Sigmoid colon (tissue), 7 donors: ENCODE measurements around the gene ATG13. TPM values are rescaled to one million over a fixed set of nuclear protein-coding genes. Genes with fewer than 3 reads are reported as not detected.

ENCODE experiments used
- DNase-seq: peaks from one replicate; pipeline ENCODE4 v3.0.0-alpha.2; 2019
- H3K27ac ChIP-seq, 4 donors: fragments of 200-600 bp; sonication (generic); one replicate each; pipeline ENCODE4 v1.5.1; 2016 to 2019; ENCODE audit warnings: mild to moderate bottlenecking in 1 of 4
- H3K27me3 ChIP-seq, 3 donors: fragments of 200-600 bp; sonication (generic); one replicate each; pipeline ENCODE4 v1.5.1; 2019; ENCODE audit warnings: mild to moderate bottlenecking in 1 of 3
- H3K36me3 ChIP-seq, 4 donors: fragments of 200-600 bp; sonication (generic); one replicate each; pipeline ENCODE4 v1.5.1; 2016 to 2019
- H3K4me1 ChIP-seq, 4 donors: fragments of 200-600 bp; sonication (generic); one replicate each; pipeline ENCODE4 v1.5.1; 2017 to 2019
- H3K4me3 ChIP-seq, 4 donors: fragments of 200-600 bp; sonication (generic); one replicate each; pipeline ENCODE4 v1.5.1; 2017 to 2019; ENCODE audit warnings: mild to moderate bottlenecking in 2 of 4, moderate library complexity in 1 of 4
- H3K9me3 ChIP-seq, 4 donors: fragments of 200-600 bp in 3 of 4; sonication (generic) in 3 of 4; one replicate each; pipeline versions ENCODE4 v1.5.1 to v1.6.1; 2013 to 2019
- EP300 ChIP-seq, 4 donors: sonication (generic); formaldehyde crosslinking; IDR thresholded peaks; one replicate each; pipeline ENCODE4 v1.6.1; 2017; ENCODE audit warnings: antibody characterized with exemption in 4 of 4
- POLR2A ChIP-seq, 2 donors: fragments of 450-650 bp; IDR thresholded peaks; one replicate each; pipeline ENCODE4 v1.6.1; 2016; ENCODE audit warnings: antibody characterized with exemption in 2 of 2, mild to moderate bottlenecking in 2 of 2, moderate library complexity in 2 of 2
- POLR2AphosphoS5 ChIP-seq, 4 donors: sonication (generic); formaldehyde crosslinking; IDR thresholded peaks; one replicate each; pipeline ENCODE4 v1.6.1; 2017; ENCODE audit warnings: antibody characterized with exemption in 4 of 4
- WGBS, 2 donors: extraction: QIAGEN DNeasy Blood & Tissue Kit; methylation state at CpG; one replicate each; pipeline ENCODE4 v1.1.7; 2013; 5-methylcytosine and 5-hydroxymethylcytosine counted together
- intact Hi-C: fragments of 100-400 bp; cut with DNase I; formaldehyde crosslinking; loops from one replicate; pipeline ENCODE4 v1.15.1; 2023
- polyA plus RNA-seq, 3 donors: library from polyadenylated mRNA; stranded (reverse); fragments of 200-250 nt; gene quantifications; one replicate each; pipeline ENCODE4 v1.2.3, GENCODE V29; 2013
- total RNA-seq, 4 donors: library from RNA; depleted of rRNA; stranded (reverse); fragments of >200 nt; gene quantifications; one replicate each; pipeline ENCODE4 v1.1.0, GENCODE V29; 2016
- TF ChIP-seq, protein P1 (sequence below), 4 experiments: fragments of 450-650 bp in 3 of 4; fragments of 200-600 bp in 1 of 4; IDR thresholded peaks; one replicate each; pipeline ENCODE4 v1.5.1; 2016 to 2019; ENCODE audit warnings: antibody characterized with exemption in 4 of 4, mild to moderate bottlenecking in 3 of 4, moderate library complexity in 2 of 4
- donor health status: healthy with polysubstance abuse.
- donor health status: Bipolar disorder and iron deficiency.
- donor health status: healthy.

ATG13 gene
- total and polyA plus RNA-seq, 7 donors, result 27.6 to 96.4 (median 48.5) TPM

DNA sequence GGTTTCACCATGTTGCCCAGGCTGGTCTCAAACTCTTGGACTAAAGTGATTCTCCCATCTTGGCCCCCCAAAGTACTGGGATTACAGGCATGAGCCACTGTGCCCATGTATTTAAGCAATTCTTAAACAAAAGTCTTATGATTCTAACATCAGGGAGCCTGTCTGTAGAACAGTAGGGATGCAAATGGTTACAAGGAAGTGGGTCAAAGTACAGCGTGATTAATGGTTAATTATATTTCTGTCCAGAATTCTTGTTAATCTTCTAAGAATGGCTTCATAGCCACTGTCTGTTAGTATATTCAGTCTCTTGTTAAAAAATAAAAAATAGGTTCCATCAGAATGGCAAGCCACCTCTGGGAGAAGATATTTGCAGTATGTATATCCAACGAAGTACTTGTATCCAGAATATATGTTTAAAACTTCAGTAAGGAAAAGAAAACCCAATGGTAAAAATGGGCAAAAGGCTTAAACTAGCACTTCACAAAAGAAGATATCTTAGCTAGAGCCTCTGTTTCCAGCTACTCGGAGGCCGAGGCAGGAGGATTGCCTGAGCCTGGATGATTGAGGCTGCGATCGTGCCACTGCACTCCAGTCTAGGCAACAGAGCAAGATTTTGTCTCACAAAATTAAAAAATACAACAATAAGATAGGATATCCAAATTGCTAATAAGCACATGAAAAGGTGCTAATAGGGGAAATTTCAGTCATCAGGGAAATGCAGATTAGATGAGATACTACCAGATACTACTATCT, 22.9 kb downstream of the ATG13 start:
- H3K27me3 ChIP-seq, result no peaks in the 10 kb centered on the region
- 87 to 93% methylated on average over 6 of the region's 6 CpGs for WGBS, 2 donors
- TF ChIP-seq POLR2A (IDR thresholded peaks at IDR 0.05), result no peak
- no peak for TF ChIP-seq EP300 (IDR thresholded peaks at IDR 0.05)
- TF ChIP-seq, protein P1, sequence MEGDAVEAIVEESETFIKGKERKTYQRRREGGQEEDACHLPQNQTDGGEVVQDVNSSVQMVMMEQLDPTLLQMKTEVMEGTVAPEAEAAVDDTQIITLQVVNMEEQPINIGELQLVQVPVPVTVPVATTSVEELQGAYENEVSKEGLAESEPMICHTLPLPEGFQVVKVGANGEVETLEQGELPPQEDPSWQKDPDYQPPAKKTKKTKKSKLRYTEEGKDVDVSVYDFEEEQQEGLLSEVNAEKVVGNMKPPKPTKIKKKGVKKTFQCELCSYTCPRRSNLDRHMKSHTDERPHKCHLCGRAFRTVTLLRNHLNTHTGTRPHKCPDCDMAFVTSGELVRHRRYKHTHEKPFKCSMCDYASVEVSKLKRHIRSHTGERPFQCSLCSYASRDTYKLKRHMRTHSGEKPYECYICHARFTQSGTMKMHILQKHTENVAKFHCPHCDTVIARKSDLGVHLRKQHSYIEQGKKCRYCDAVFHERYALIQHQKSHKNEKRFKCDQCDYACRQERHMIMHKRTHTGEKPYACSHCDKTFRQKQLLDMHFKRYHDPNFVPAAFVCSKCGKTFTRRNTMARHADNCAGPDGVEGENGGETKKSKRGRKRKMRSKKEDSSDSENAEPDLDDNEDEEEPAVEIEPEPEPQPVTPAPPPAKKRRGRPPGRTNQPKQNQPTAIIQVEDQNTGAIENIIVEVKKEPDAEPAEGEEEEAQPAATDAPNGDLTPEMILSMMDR (IDR thresholded peaks at IDR 0.05), result no peak
- no peak for TF ChIP-seq POLR2AphosphoS5 (IDR thresholded peaks at IDR 0.05)
- H3K27ac ChIP-seq, result no peak overlapping the region
- no peak overlapping the region for H3K4me3 ChIP-seq
- intact Hi-C loops, result no loop called here
- peaks cover 0 to 19% (median 0%) of the 10 kb centered on the region in 4 donors for H3K36me3 ChIP-seq
- no peak for DNase-seq
- H3K4me1 ChIP-seq, result no peaks in the 10 kb centered on the region
- no peaks in the 10 kb centered on the region for H3K9me3 ChIP-seq

DNA sequence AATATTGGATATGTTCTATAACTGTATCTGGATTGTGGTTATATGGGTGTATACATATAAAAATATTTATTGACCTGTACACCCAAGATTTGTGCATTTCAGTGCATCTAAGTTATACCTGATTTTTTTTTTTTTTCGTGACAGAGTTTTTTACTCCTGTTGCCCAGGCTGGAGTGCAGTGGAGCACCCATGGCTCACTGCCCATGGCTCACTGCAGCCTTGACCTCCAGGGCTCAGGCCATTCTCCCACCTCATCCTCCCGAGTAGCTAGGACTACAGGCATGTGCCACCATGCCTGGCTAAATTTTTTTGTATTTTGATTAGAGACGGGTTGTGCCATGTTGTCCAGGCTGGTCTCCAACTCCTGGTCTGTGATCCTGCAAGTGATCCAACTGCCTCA, 24.3 kb downstream of the ATG13 start:
- DNase-seq, result no peak
- no peak overlapping the region for H3K27ac ChIP-seq
- H3K36me3 ChIP-seq, result peaks cover 0 to 34% (median 11%) of the 10 kb centered on the region in 4 donors
- intact Hi-C loops, result no loop called here
- H3K9me3 ChIP-seq, result no peaks in the 10 kb centered on the region
- 92% methylated on average over 3 of the region's 3 CpGs for WGBS, 2 donors
- H3K4me1 ChIP-seq, result no peaks in the 10 kb centered on the region
- H3K4me3 ChIP-seq, result no peak overlapping the region
- no peaks in the 10 kb centered on the region for H3K27me3 ChIP-seq
- TF ChIP-seq POLR2A (IDR thresholded peaks at IDR 0.05), result no peak
- no peak for TF ChIP-seq EP300 (IDR thresholded peaks at IDR 0.05)
- TF ChIP-seq, protein P1 (IDR thresholded peaks at IDR 0.05), result no peak
- no peak for TF ChIP-seq POLR2AphosphoS5 (IDR thresholded peaks at IDR 0.05)

DNA sequence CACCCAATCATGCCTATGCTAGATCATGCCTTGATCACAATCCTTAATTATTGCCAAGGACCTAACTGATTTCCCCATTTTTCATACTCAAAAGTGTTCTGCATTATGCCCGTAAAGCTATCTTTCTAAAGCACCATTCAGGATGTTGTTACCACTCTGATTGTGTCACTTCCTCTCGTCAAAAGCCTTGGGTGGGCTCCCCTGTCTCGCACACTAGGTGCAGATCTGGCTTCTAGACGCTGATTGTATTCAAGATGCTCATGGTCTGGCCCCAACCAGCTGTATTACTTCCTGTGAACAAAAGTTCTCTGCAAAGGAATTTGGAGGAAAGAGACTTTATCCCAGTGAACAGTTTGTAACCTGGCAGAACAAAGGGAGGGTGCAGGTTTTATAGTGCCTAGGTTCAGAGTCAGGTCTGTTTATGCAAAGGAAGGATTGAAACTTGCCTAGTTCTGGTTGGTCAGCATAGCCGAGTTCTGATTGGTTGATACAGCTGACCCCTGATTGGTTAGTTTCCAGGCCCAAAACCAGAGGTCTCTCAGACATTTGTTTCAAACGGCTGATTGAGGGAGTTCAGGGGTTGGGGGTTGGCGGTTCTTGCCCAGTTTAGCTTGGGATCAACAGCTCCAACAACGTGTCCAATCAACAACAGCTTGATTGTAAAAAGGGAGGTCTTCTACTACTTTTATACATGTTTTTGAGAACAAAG, 25.4 kb downstream of the ATG13 start:
- no peak for TF ChIP-seq POLR2AphosphoS5 (IDR thresholded peaks at IDR 0.05)
- TF ChIP-seq POLR2A (IDR thresholded peaks at IDR 0.05), result no peak
- no peak for TF ChIP-seq EP300 (IDR thresholded peaks at IDR 0.05)
- TF ChIP-seq, protein P1 (IDR thresholded peaks at IDR 0.05), result no peak
- H3K4me3 ChIP-seq, result no peak overlapping the region
- H3K4me1 ChIP-seq, result peaks cover 0 to 3% (median 0%) of the 10 kb centered on the region in 4 donors
- H3K9me3 ChIP-seq, result no peaks in the 10 kb centered on the region
- no peak for DNase-seq
- 91 to 97% methylated on average over 8 of the region's 8 CpGs for WGBS, 2 donors
- intact Hi-C loops, result no loop called here
- no peak overlapping the region for H3K27ac ChIP-seq
- H3K36me3 ChIP-seq, result peaks cover 5 to 38% (median 22%) of the 10 kb centered on the region in 4 donors
- no peaks in the 10 kb centered on the region for H3K27me3 ChIP-seq

DNA sequence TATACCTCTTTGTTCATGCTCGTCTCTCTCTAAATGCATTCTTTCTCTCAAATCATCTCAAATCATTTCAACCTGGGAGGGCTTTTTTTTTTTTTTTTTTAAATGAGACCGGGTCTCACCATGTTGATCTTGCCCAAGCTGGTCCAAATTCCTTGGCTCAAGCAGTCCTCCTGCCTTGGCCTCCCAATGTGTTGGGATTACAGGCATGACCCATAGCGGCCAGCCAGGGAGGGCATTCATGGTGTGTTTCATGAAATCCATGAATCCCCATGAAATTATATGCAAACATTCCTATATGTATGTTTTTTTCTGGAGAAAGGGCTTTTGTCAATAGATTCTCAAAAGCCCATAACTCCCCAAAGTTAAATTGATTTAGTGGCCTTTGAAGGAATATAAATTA, 26.2 kb downstream of the ATG13 start:
- WGBS, 2 donors, result 84 to 97% methylated on average over 3 of the region's 3 CpGs
- intact Hi-C loops, result no loop called here
- DNase-seq, result no peak
- peaks cover 0 to 5% (median 2%) of the 10 kb centered on the region in 4 donors for H3K4me1 ChIP-seq
- no peak for TF ChIP-seq POLR2A (IDR thresholded peaks at IDR 0.05)
- TF ChIP-seq POLR2AphosphoS5 (IDR thresholded peaks at IDR 0.05), result no peak
- no peak for TF ChIP-seq EP300 (IDR thresholded peaks at IDR 0.05)
- TF ChIP-seq, protein P1 (IDR thresholded peaks at IDR 0.05), result no peak
- H3K27ac ChIP-seq, result no peak overlapping the region
- peaks cover 5 to 46% (median 25%) of the 10 kb centered on the region in 4 donors for H3K36me3 ChIP-seq
- no peaks in the 10 kb centered on the region for H3K9me3 ChIP-seq
- H3K27me3 ChIP-seq, result no peaks in the 10 kb centered on the region
- H3K4me3 ChIP-seq, result no peak overlapping the region
